Breast epithelium (tissue), 3 donors: Measurements from ENCODE around the gene ELOVL5.

Experiments used
- CTCF ChIP-seq, 3 donors: fragments of 450-650 bp; IDR thresholded peaks; one replicate each; pipeline ENCODE4 v1.5.1; 2016 to 2017; ENCODE audit warnings: antibody characterized with exemption in 3 of 3, mild to moderate bottlenecking in 3 of 3, moderate library complexity in 3 of 3
- POLR2A ChIP-seq: fragments of 450-650 bp; IDR thresholded peaks from one replicate; pipeline ENCODE4 v1.6.1; 2016; ENCODE audit warnings: antibody characterized with exemption, mild to moderate bottlenecking, moderate library complexity
- POLR2AphosphoS5 ChIP-seq, 3 donors: sonication (generic); formaldehyde crosslinking; IDR thresholded peaks; one replicate each; pipeline ENCODE4 v1.6.1; 2017; ENCODE audit warnings: antibody characterized with exemption in 3 of 3

- TF ChIP-seq CTCF (IDR thresholded peaks at IDR 0.05) = no peak
- no peak for TF ChIP-seq POLR2AphosphoS5 (IDR thresholded peaks at IDR 0.05)
- no peak for TF ChIP-seq POLR2A
Observed at GRCh38 chr6:53360093-53360912, 11.6 kb upstream of the ELOVL5 start.
